Measurements from ENCODE around the gene HOXC12. TPM values are rescaled to one million over a fixed set of nuclear protein-coding genes. Genes with fewer than 3 reads are reported as not detected.
A peak's percentile ranks its signal among the peaks of the same experiment; 100 is the strongest.

Gene HOXC12
- total RNA-seq, 4 donors from 2014 or later, result not detected

DNA sequence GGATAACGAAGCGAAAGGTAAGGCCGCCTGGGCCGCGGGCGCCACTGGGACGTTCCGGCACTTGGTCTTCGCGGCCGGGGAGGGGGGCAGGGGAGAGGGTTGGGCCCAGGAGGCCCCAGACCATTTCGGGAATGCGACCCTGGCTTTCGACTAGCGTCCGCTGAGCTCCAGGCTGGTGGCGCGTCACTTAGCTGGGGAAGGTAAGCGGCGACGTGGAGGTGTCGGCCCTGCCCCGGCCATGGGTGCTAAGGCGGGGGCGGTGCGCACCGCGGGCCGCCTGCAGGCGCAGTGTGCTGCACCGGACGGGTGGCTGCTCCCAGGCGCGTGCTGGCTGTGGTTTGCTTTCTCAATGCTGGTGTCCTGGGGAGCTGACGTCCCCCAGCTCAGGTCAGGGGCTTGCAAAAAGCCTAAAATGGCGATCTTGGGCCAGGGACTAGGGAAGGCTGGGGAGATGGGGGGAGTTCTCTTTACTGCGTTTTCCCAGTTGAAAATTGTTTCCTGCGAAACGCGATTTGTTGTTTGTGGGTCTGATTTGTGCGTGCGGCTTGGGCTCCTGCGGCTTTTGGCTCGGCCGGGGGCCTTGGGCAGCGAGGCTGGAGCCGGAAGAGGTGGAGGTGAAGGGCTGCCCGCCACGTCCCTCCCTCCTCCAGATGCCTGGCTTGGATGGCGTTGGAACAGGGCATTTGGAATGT is 31.4 kb downstream of the HOXC12 start:
- no peak for TF ChIP-seq POLR2A (IDR thresholded peaks at IDR 0.05)
- TF ChIP-seq, protein P1, sequence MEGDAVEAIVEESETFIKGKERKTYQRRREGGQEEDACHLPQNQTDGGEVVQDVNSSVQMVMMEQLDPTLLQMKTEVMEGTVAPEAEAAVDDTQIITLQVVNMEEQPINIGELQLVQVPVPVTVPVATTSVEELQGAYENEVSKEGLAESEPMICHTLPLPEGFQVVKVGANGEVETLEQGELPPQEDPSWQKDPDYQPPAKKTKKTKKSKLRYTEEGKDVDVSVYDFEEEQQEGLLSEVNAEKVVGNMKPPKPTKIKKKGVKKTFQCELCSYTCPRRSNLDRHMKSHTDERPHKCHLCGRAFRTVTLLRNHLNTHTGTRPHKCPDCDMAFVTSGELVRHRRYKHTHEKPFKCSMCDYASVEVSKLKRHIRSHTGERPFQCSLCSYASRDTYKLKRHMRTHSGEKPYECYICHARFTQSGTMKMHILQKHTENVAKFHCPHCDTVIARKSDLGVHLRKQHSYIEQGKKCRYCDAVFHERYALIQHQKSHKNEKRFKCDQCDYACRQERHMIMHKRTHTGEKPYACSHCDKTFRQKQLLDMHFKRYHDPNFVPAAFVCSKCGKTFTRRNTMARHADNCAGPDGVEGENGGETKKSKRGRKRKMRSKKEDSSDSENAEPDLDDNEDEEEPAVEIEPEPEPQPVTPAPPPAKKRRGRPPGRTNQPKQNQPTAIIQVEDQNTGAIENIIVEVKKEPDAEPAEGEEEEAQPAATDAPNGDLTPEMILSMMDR (IDR thresholded peaks at IDR 0.05), result no peak
- DNase-seq, result no peak
- H3K9me3 ChIP-seq, result peaks cover 0 to 11% (median 0%) of the 10 kb centered on the region in 4 donors
- peak overlapping the region in 3 of 4 donors; percentile 0 to 44 (median 42) for H3K27ac ChIP-seq
- H3K27me3 ChIP-seq, result peaks cover 0 to 64% of the 10 kb centered on the region in 2 donors
- H3K4me3 ChIP-seq, result peak overlapping the region; percentile 14 to 46 (median 34)
- peaks cover 0 to 37% (median 10%) of the 10 kb centered on the region in 4 donors for H3K4me1 ChIP-seq
- H3K36me3 ChIP-seq, result no peaks in the 10 kb centered on the region

DNA sequence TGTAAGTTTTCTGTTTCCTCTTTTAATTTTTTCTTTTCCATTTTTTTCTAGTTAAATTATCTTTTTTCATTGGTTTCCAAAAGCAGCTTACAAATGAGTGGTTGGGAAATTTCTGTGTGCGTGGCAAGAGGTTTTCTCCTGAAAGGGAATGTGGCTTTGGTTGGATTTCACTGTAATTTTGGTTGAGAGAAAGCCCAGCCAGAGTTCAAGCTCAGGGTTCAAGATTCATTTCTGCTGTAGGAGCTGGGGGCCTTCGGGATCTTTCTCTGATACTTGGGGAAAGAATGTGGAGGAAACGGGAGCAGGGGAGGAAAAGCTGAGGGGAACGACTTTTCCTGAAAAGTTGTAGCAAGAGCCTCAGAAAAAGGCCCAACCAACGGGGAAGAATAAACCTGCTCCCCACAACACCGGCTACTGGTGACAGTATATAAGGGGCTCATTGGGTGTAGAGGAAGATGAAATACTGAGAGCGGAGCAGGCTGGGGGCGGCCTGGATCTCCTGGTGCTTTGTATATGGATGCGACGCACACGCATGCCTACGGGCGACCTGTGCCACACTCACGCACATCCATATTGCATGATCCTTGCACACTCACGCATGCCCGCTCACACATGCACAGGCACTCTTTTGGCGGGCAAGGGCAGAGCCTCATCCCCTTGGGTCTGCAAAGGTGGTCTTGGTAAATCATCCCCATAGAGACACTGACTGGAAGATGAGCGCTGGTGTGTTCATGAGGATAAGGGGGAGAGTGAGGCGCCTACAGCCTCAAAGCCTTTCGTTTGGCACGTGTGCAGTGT is 32.2 kb downstream of the HOXC12 start:
- TF ChIP-seq, protein P1 (IDR thresholded peaks at IDR 0.05), result no peak
- no peak for TF ChIP-seq POLR2A (IDR thresholded peaks at IDR 0.05)
- Histone ChIP-seq H3K36me3 (no peaks in the 10 kb centered on the region), H3K27ac (no peak overlapping the region), H3K27me3 (peaks cover 0 to 64% of the 10 kb centered on the region in 2 donors), H3K4me3 (peak overlapping the region in 1 of 4 donors; percentile 46), H3K9me3 (peaks cover 0 to 11% (median 0%) of the 10 kb centered on the region in 4 donors), H3K4me1 (peaks cover 0 to 37% (median 10%) of the 10 kb centered on the region in 4 donors)
- DNase-seq, result no peak

DNA sequence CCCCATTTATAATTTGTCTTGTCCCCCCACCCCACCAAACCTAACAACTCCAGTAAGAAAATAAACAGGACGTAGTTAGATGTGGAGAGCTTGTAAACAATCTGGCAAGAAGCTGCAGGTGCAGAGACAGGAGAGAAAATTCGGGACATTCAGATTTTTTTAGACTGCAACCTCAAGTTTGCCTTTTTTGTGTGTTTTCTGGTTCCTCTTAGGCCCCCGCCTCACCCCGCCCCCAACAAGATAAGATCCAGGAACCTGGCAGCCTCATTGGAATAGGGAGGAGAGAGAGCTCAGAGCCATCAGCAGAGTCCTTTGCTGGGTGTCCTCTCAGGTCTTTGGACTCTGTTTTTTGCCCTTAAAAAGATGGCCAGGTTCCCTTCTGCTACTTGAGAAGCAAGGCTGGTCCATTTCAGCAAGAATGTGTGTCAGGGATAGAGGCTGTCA is 33.1 kb downstream of the HOXC12 start:
- no peak overlapping the region for H3K4me3 ChIP-seq
- no peak overlapping the region for H3K27ac ChIP-seq

DNA sequence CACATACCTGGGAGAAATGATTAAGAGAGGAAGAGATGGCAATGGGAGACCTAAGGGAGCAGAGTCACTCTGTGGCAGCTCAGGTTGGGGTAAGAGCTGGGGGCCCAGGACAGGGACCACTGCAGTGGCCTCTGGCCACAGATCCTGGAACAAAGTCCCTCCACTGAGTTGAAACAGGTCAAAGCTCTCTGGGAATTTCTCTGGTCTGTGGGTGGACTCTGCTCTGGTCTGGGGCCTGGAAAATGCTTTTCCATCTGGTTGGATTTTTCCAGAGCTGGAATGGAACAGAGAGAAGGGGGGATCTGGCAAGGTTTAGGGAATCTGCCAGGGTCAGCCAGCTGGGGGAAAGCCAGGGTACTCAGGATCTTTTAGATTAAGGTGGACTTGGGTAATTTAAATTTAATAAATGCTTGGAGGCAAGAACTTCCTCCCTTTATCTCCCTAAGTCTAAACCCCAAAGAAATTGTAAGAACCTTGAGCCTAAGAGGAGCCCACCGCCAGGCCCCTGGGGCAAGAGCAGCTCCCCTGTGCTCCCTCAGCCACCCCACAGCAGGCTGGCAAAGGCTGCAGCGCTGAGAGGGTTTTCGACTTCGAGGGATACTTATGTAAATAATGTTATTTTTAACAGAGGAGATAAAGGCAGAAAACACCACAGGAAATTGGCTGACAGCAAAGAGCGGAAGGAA is 34.0 kb downstream of the HOXC12 start:
- no peak for DNase-seq
- H3K27me3 ChIP-seq, result peaks cover 0 to 57% of the 10 kb centered on the region in 2 donors

More for the DNA sequence above, 33.1 kb downstream of the HOXC12 start:
- Histone ChIP-seq H3K9me3 (peaks cover 0 to 11% (median 0%) of the 10 kb centered on the region in 4 donors), H3K4me1 (peaks cover 0 to 37% (median 10%) of the 10 kb centered on the region in 4 donors), H3K36me3 (no peaks in the 10 kb centered on the region), H3K27me3 (peaks cover 0 to 59% of the 10 kb centered on the region in 2 donors)
- TF ChIP-seq, protein P1 (IDR thresholded peaks at IDR 0.05), result no peak
- no peak for TF ChIP-seq POLR2A (IDR thresholded peaks at IDR 0.05)
- no peak for DNase-seq

More for the DNA sequence above, 34.0 kb downstream of the HOXC12 start:
- TF ChIP-seq POLR2A (IDR thresholded peaks at IDR 0.05), result no peak
- TF ChIP-seq, protein P1 (IDR thresholded peaks at IDR 0.05), result no peak
- Histone ChIP-seq H3K9me3 (peaks cover 0 to 11% (median 0%) of the 10 kb centered on the region in 4 donors), H3K4me3 (no peak overlapping the region), H3K36me3 (no peaks in the 10 kb centered on the region), H3K27ac (no peak overlapping the region), H3K4me1 (peaks cover 0 to 37% (median 10%) of the 10 kb centered on the region in 4 donors)
